ENCODE results near the gene PACS1. TPM values are rescaled to one million over a fixed set of nuclear protein-coding genes. Genes with fewer than 3 reads are reported as not detected.

The PACS1 gene
- total RNA-seq, 1 donor from 2014 or later, result 138 TPM

GRCh38 chr11:66277471-66278362 is 207.6 kb downstream of the PACS1 start, which contains the start of gene CNIH2:
TSS of gene CNIH2 (plus strand) at chr11:66278175. CDS start at chr11:66278457, 282 bp downstream.
- intact Hi-C loops (cut with DNase I), result no loop called here
- Histone ChIP-seq H3K4me1 (peaks cover 2 to 17% of the 10 kb centered on the region in 2 donors), H3K36me3 (peaks cover 34 to 38% of the 10 kb centered on the region in 2 donors), H3K9me3 (no peaks in the 10 kb centered on the region), H3K27me3 (no peaks in the 10 kb centered on the region), H3K27ac (peak within 1 kb of the TSS; percentile 22 to 40), H3K4me3 (peak within 1 kb of the TSS; percentile 42 to 56)
- no peak for DNase-seq (ENCODE audit: low spot score in 2 of 2)
- TF ChIP-seq, protein P1, sequence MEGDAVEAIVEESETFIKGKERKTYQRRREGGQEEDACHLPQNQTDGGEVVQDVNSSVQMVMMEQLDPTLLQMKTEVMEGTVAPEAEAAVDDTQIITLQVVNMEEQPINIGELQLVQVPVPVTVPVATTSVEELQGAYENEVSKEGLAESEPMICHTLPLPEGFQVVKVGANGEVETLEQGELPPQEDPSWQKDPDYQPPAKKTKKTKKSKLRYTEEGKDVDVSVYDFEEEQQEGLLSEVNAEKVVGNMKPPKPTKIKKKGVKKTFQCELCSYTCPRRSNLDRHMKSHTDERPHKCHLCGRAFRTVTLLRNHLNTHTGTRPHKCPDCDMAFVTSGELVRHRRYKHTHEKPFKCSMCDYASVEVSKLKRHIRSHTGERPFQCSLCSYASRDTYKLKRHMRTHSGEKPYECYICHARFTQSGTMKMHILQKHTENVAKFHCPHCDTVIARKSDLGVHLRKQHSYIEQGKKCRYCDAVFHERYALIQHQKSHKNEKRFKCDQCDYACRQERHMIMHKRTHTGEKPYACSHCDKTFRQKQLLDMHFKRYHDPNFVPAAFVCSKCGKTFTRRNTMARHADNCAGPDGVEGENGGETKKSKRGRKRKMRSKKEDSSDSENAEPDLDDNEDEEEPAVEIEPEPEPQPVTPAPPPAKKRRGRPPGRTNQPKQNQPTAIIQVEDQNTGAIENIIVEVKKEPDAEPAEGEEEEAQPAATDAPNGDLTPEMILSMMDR (IDR thresholded peaks at IDR 0.05), result no peak

DNA sequence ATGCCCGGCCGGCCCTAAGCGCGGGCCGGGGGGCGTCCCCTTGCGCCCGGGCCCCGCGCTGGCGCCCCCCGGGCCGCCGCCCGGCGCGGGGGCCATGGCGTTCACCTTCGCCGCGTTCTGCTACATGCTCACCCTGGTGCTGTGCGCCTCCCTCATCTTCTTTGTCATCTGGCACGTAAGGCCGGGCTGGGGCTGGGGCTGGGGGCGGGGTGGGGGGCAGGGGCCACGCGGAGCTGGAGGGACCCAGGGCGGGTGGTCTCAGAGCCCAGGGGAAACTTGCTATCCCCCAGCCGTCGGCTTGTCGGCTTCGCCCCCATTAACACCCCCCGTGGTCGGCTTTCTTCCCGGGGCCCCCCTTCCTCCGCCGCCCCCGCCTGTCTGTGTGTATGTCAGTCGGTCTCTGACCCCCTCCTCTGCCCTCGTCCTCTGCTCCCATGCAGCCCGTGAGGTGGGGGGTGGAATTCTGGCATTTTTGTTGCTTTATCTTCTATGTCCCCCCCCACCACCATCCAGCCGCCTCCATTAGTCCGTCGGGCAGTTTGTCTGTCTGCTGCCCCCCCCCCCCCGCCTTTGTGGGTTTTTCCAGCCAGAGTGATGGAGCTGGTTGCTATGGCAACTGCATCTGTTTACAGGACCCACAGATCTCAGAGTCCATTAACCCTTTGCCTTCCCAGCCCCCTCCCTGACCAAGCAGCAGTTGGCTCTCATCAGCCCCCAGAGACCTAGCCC is 208.5 kb downstream of the PACS1 start:
- Histone ChIP-seq H3K27ac (no peak overlapping the region), H3K9me3 (no peaks in the 10 kb centered on the region), H3K36me3 (peaks cover 26 to 30% of the 10 kb centered on the region in 2 donors)

GRCh38 chr11:66279092-66279734 is 209.1 kb downstream of the PACS1 start:
- H3K4me1 ChIP-seq, result peaks cover 2 to 20% of the 10 kb centered on the region in 2 donors
- no peak for DNase-seq (ENCODE audit: low spot score in 2 of 2)
- H3K9me3 ChIP-seq, result no peaks in the 10 kb centered on the region
- no peaks in the 10 kb centered on the region for H3K27me3 ChIP-seq
- TF ChIP-seq, protein P1 (IDR thresholded peaks at IDR 0.05), result no peak
- H3K36me3 ChIP-seq, result peaks cover 21 to 25% of the 10 kb centered on the region in 2 donors
- no peak overlapping the region for H3K4me3 ChIP-seq
- no peak overlapping the region for H3K27ac ChIP-seq
- intact Hi-C loops (cut with DNase I), result no loop called here

More for the DNA sequence above, 208.5 kb downstream of the PACS1 start:
- intact Hi-C loops (cut with DNase I), result no loop called here
- peak overlapping the region; percentile 34 to 42 for H3K4me3 ChIP-seq
- no peak for DNase-seq (ENCODE audit: low spot score in 2 of 2)
- TF ChIP-seq, protein P1 (IDR thresholded peaks at IDR 0.05), result no peak
- H3K27me3 ChIP-seq, result no peaks in the 10 kb centered on the region
- H3K4me1 ChIP-seq, result peaks cover 2 to 20% of the 10 kb centered on the region in 2 donors

- Histone ChIP-seq H3K36me3 (peaks cover 9 to 25% of the 10 kb centered on the region in 2 donors), H3K4me1 (peaks cover 2 to 20% of the 10 kb centered on the region in 2 donors), H3K27me3 (no peaks in the 10 kb centered on the region), H3K27ac (no peak overlapping the region), H3K4me3 (no peak overlapping the region), H3K9me3 (no peaks in the 10 kb centered on the region)
- TF ChIP-seq, protein P1 (IDR thresholded peaks at IDR 0.05), result no peak
- no peak for DNase-seq (ENCODE audit: low spot score in 2 of 2)
- intact Hi-C loops (cut with DNase I), result no loop called here
Observed at GRCh38 chr11:66280428-66280827, 210.4 kb downstream of the PACS1 start.

DNA sequence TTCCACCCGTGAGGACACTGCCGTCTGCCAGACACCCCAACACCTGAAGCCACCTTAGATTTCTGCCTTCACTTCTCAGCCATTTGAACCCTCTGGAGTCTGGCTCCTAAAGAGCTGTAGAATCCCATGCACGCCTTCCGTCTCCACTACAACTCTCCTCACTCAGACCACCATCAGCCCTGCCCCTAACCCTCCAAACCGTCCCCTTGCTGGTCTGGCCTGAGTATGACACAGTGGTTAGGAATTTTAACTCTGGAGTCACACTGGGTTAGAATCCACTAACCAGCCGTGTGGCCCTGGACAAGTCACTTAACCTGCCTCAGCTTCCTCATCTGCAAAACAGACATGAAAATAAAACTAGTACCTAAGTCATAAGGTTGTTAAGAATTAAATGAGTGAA is 210.9 kb downstream of the PACS1 start:
- no peak for DNase-seq (ENCODE audit: low spot score in 2 of 2)
- Histone ChIP-seq H3K4me1 (peaks cover 2 to 20% of the 10 kb centered on the region in 2 donors), H3K27me3 (no peaks in the 10 kb centered on the region), H3K9me3 (no peaks in the 10 kb centered on the region), H3K36me3 (peaks cover 3 to 22% of the 10 kb centered on the region in 2 donors), H3K4me3 (no peak overlapping the region), H3K27ac (no peak overlapping the region)
- intact Hi-C loops (cut with DNase I), result no loop called here
- TF ChIP-seq, protein P1 (IDR thresholded peaks at IDR 0.05), result no peak
